NCI-H526 treated with DMSO at 0.1 percent for 48 hours (cell line): ENCODE results near the gene CNTROB.

Experiments used
- DNase-seq: peaks from one replicate; lab custom pipeline; 2025; lab: John Stamatoyannopoulos, UW

Gene CNTROB

GRCh38 chr17:7931709-7932482 is at the start of gene CNTROB, which contains the start of gene TRAPPC1:
TSS of gene CNTROB (plus strand) at chr17:7932206. CDS start at chr17:7933080, 874 bp downstream.
TSS of gene TRAPPC1 (minus strand) at chr17:7931946. CDS start at chr17:7931829, 117 bp downstream.
- peak; percentile 93 for DNase-seq

- DNase-seq: peak; percentile 32
Measured at GRCh38 chr17:7882629-7883028, 49.4 kb upstream of the CNTROB start.

- peak; percentile 7 for DNase-seq
Measured at GRCh38 chr17:7883781-7884386, 48.1 kb upstream of the CNTROB start.

DNA sequence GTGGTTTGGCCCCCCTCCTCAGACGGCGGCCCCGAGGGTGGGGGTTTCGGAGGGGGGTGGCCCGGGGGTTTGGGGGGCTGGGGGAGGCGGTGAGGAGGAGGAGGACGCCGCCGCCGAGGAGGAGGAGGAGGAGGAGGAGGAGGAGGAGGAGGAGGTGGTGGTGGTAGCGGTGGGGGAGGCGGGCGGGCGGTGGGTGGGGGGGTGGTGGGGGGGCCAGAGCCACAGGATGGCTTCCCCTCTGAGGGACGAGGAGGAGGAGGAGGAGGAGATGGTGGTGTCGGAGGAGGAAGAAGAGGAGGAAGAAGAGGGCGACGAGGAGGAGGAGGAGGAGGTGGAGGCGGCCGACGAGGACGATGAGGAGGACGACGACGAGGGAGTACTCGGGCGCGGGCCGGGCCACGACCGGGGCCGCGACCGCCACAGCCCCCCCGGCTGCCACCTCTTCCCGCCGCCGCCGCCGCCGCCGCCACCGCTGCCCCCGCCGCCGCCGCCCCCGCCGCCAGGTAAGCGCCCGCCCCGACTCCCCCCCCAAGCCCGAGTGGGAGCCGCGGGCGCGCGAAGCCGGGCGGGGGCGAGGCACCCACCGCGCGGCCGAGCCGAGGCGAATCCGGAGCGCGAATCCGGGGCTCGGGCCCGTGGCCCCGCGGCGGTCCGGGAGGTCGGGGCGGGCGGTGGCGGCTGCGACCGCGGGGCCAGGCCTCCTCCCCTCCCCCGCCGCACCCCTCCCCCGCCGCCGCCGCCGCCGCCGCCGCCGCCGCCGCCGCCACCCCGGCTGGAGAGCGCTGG is 47.2 kb upstream of the CNTROB start:
- DNase-seq: no peak

GRCh38 chr17:7885367-7886226 is 46.4 kb upstream of the CNTROB start:
- DNase-seq: peak; percentile 8

DNA sequence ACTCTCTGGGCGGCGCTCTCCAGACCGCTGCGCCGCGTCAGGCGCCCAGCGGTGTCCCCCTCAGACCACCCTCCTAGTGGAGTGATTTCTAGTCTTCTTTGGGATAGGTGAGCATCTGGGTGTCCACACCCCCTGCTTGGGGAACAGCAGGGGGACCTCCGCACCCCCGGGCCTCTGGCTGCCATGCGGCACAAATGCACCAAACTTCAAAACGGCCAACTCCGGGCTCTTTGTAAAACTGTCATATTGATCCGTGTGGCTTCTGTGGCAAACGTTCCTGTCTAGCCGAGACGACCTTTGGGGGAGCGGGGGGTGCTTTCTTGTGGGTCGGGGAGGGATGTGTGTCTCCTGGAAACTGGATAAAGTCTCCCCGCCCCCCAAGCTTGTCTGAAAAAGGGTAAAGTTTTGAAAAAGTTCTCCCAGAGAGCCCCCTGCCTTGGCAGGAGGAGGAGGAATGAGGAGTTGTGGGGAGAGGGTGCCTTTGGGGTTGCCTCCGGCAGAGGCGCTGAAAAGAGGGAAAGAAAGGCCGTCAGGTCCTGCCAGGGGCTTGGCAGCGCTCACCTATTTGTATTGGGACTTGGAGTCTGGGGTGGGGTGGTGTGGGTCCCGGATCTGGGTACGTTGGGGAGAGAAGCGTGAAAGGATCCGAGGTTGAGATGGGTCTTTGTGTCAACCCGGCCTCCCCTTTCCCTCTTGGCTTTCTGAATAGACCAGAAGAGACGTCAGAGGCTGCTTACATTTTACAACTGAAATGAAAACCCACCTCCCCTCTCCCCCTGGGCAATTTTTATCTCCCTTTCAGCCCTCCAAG is 45.6 kb upstream of the CNTROB start:
- DNase-seq: peak; percentile 31

DNA sequence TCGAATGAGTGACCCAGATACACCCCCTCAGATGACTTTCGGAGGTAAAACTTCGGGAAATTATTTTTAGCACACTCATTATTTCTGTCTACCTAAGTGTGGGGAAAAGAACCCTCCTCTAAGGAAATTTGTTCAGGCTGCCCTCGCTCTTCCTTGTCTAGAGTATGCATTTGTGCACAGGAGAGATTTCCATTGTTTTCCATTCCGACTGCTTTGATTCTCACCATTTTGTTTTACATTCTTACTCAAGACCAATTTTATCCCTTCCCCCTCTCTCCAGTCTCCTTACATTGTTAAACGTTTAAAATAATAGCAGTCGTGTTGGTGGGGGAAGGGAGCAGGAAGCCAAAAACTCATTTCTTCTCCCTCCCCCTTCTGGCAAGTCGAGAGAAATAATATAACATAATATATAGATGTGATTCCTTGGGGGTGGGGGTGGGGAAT is 44.9 kb upstream of the CNTROB start:
- DNase-seq: no peak

DNA sequence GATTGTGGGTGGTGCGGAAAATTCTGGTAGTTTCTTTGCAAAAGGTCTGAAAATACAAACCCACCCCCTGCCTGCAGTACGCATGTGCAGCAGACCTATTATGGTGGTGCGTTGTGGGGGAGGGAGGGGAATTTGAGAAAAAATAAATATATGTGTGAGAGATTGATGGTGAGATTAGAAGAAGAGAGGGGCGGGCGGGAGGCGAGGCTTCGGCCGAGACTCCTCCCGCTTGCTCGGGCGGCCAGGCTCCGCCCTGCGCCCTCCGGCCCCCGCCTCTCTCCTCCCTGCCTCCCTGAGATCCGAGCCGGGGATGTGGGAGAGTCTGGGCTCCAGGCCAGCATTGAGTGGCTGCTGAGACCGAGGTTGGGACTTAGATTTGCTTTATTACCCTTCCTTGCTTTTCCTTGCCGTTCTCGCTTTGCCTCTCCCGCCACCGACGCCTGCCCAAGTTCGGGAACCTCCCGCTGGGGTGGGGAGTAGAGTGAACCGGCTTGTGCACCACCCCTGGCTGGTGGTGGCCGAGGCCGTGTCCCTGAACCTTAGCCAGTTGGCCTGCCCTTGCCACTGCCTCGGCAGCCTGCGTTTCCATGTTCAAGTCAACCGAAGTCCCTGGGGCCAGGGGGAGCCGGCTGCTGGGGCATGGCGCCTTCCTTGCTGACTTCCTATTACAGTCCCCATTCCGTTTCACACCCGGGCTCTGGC is 44.4 kb upstream of the CNTROB start:
- peak; percentile 85 for DNase-seq

DNA sequence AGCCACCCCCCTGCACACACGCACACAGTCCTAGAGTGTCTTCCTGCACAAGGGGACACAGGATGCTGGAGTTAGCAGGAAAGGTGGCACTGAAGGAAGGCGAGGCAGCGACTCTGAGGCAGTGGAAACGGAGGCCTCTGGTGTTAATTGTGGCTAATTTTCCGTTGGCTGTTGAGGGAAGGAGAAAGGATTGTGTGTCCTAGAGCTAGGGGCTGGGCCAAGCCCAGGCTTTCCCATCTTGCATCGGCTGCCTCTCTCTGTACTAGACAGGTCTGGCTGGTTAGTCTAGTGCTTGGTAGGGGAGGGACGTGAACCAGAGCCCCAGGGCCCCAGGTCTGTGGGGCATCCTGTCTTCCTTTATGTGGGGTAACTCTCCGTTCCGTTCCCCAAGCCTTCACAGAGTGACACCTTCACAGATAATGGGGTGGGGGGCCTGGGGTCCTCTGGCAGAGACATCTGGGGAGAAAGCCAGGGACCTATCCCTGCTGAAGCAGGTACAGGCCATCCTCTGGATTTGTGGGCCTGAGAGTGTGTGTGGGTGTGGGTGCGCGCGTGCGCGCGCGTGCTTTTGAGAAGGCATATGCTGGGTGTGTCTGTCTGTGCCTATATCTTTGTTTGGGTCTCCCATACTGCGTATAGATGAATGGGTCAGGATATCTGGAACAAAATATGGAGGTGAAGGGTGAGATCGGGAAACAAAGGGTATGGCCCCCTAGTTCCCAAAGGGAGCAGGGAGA is 43.7 kb upstream of the CNTROB start, which contains the start of gene CHD3:
Gene CHD3 (plus strand): TSS at position 606 of the 737 bp plus-strand sequence. CDS start 212 bp downstream, outside the sequence.
- DNase-seq: peak; percentile 54

GRCh38 chr17:7889166-7889955 is 42.6 kb upstream of the CNTROB start:
- DNase-seq: peak; percentile 13

- DNase-seq: no peak
Measured at GRCh38 chr17:7893187-7893880, 38.7 kb upstream of the CNTROB start.

- DNase-seq: no peak
Measured at GRCh38 chr17:7894226-7894625, 37.8 kb upstream of the CNTROB start.

DNA sequence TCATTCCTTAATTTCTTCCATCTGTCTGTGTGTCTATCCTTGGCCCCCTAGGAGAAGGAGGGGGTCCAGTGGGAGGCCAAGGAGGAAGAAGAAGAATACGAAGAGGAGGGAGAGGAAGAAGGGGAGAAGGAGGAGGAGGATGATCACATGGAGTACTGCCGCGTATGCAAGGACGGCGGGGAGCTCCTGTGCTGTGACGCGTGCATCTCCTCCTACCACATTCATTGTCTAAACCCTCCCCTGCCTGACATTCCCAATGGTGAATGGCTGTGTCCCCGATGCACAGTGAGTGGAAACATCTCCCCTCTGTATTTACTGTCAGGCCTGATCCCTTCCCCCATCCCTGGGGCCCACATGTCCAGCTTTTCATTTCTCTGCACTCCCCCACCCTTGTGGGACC is 37.1 kb upstream of the CNTROB start:
- no peak for DNase-seq

- DNase-seq: no peak
Measured at GRCh38 chr17:7897090-7897489, 34.9 kb upstream of the CNTROB start.

- DNase-seq: no peak
Measured at GRCh38 chr17:7897773-7898172, 34.2 kb upstream of the CNTROB start.

DNA sequence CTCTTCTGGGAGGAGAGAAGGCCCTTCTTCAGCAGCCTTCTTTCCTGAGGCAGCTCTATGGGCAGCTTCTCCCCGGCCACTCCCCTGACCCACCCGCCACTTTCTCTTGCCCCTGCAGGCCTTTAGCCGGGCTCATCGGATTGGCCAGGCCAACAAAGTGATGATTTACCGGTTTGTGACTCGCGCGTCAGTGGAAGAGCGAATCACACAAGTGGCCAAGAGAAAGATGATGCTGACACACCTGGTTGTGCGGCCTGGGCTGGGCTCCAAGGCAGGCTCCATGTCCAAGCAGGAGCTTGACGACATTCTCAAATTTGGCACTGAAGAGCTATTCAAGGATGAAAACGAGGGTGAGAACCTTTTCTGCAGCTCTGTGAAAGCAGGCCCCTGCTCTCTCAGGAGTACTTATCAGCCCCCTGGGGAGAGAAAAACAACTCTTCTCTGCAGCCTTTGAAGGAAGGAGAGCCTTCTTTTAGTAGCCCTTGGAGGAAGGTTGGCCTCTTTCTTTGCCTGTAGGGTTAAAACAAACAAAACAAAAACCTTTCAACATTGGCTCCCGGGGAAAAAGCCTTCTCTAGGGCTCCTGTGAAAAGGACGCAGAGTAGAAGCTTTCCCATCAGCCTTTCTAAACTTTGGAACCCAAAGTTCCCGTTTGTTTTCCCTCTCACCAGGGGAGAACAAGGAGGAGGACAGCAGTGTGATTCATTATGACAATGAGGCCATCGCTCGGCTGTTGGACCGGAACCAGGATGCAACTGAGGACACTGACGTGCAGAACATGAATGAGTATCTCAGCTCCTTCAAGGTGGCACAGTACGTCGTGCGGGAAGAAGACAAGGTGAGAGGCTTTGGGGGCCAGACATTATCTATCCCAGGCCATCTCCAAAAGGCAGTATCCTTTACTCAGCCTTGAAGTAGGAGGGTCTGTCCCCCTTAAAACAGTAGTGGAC is 28.6 kb upstream of the CNTROB start:
- no peak for DNase-seq

DNA sequence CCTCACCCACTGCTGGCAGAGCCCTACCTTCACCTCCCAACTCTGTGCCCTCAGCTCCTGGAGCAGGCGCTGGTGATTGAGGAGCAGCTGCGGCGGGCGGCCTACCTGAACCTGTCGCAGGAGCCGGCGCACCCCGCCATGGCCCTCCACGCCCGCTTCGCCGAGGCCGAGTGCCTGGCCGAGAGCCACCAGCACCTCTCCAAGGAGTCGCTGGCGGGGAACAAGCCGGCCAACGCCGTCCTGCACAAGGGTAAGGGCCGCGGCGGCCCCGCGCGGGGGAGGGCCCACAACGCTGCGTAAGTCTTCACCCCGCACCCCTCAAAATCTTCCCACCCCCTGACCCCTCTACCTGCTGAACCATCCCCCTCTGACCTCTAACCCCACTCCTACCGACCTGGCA is 22.9 kb upstream of the CNTROB start:
- DNase-seq: no peak
